HT-29 (cell line): ENCODE data around the gene TMPRSS13. TPM values are rescaled to one million over a fixed set of nuclear protein-coding genes. Genes with fewer than 3 reads are reported as not detected.

Source experiments
- DNase-seq: peaks from one replicate; pipeline ENCODE4 v3.0.0-alpha.2; 2015; ENCODE audit warnings: low spot score
- total RNA-seq: library from RNA; depleted of rRNA; stranded (reverse); fragments of >200 nt; shearing (Covaris generic); gene quantifications from 2 replicates; pipeline ENCODE4 v1.2.3, GENCODE V29; 2014

Gene TMPRSS13
- total RNA-seq, 1 experiment from 2014 or later, result 3.1 TPM

GRCh38 chr11:117900121-117900648, 29.0 kb downstream of the TMPRSS13 start:
- DNase-seq, result no peak

DNA sequence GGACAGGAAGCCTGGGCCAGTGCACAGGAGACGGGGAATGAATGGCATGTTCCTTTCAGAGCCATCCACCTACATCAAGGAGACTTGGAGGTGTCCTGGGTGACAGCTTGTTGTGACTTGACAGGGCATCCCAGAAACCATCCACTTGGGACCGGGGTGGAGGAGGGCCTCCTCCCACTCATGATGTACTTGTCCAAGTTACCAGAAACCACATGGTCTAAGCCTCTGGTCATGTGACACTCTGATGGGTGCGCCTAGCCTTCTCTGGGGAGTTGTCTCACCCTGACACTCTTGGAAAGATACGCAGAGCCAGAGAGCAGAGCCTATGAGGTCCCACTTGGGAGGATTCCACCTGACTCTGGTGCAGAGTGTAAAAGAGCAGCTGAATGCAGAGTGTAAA, 31.1 kb downstream of the TMPRSS13 start:
- no peak for DNase-seq

- DNase-seq, result no peak
These were observed 36.6 kb downstream of the TMPRSS13 start for GRCh38 chr11:117892651-117893050.

GRCh38 chr11:117891362-117891761, 37.8 kb downstream of the TMPRSS13 start:
- DNase-seq, result no peak

GRCh38 chr11:117888139-117888566, 41.0 kb downstream of the TMPRSS13 start:
- DNase-seq, result no peak

- DNase-seq, result no peak
These were observed 41.6 kb downstream of the TMPRSS13 start for GRCh38 chr11:117887431-117888138.

- DNase-seq, result no peak
These were observed 43.4 kb downstream of the TMPRSS13 start for GRCh38 chr11:117885777-117886176.

- DNase-seq, result no peak
These were observed 44.2 kb downstream of the TMPRSS13 start for GRCh38 chr11:117884994-117885393.

DNA sequence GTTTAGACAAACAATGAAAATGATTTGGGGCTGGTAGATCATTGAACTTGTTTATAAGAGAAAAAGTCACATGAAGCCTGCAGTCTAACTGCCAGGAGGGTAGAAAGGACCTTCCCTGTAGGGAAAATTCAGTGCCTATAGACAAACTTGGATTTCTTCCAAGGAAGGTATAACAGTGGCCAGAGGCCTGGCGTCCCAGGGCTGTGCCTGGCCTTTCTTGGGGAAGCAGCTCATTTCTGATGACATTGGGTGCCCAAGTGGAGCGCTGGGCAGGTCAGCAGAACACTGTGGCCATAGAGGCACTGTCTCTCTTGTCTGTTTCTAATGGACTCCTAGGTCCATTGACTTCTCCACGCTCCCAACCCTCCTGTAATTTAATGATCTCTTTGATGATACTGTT, 46.1 kb downstream of the TMPRSS13 start:
- DNase-seq, result no peak

DNA sequence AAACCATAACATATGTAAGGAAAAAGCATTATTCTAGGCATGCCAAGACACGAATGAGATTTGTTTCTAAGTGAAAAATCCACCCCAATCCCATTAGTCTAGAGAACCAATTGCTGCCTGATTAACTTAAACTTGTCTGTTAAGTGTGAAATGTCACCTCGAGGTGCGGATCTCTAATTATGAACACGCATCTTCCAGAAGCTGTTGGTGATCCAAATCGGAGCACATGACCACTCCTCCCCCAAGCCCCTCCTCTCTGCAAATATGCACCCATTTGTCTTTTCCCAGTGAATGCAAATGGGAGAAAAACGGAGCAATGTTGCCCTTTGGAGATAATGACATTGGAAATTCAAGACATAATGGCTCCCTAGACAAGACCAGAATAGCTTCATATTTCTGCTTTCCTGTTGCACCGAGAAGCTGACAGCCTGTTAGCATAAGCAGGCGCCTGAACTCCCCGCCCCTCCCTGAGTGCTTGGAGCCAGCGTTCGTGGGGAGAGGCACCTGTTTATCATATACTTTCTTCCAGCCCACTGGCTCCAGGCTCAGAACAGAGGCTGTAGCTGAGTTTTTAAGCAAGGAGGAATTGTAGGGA, 46.8 kb downstream of the TMPRSS13 start:
- no peak for DNase-seq

GRCh38 chr11:117881217-117881616, 48.0 kb downstream of the TMPRSS13 start:
- no peak for DNase-seq

GRCh38 chr11:117879516-117880480, 49.4 kb downstream of the TMPRSS13 start:
- no peak for DNase-seq

DNA sequence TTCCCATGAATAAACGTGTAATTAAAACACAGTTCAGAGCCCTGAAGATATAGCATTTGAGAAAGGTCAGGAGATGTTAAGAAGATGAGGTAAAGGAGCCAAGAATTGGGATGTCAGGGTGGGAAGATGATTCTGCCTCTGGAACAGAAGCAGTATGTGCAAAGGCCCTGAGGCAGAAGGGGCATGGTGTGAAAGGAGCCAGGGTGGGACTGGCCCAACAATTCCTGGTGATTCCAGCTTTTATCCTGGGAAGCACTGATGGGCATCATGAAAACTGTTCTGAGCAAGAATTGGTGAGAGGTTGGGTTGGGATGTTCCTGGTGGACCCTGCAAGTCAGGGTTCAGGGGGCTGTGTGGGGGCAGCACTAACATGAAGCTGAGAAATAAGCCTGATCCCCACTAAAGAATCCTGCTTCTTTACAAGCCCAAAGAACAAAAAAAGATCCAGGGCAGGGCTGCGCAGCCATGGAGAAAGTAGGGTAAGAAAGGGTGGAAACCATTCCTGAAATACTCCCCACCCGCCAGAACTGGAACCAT, 50.2 kb downstream of the TMPRSS13 start:
- DNase-seq, result no peak

DNA sequence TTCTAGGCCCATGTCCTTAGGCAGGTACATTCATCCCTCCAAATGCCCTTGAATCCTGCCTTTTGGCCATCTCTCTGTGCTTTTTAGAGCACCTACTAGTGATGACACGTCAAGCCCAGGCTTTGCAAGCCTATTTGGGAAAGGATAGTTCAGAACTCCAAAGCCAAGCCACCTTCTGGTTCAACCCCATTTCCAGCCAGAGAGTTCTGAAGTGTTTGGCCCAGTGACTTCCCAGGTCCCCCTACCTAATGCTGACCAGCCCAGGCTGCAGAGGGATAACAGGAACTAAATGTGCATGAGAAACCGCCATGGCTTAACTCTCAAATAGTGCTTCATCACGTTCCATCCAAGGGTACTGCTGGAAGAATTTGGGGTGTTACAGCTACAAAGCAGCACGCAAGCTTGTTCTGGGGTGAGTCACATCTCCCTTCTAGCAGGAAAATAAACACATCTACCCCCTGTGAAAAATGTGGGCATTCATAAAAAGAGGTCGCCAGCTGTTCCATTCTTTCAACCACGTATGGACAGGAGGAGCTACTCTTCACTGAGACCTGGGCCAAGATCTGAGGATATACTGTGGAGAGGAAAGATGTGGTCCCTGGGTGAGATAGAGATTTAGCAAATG, 50.8 kb downstream of the TMPRSS13 start:
- DNase-seq, result no peak

- no peak for DNase-seq
These were observed 52.0 kb downstream of the TMPRSS13 start for GRCh38 chr11:117877120-117877784.

- no peak for DNase-seq
These were observed 52.7 kb downstream of the TMPRSS13 start, which contains the start of gene FXYD6 for GRCh38 chr11:117876341-117877119. Gene FXYD6, minus strand, starts transcription at chr11:117876658. Its CDS starts 33,882 bp downstream, at chr11:117842776.

- DNase-seq, result no peak
These were observed 53.2 kb downstream of the TMPRSS13 start for GRCh38 chr11:117876059-117876340.

DNA sequence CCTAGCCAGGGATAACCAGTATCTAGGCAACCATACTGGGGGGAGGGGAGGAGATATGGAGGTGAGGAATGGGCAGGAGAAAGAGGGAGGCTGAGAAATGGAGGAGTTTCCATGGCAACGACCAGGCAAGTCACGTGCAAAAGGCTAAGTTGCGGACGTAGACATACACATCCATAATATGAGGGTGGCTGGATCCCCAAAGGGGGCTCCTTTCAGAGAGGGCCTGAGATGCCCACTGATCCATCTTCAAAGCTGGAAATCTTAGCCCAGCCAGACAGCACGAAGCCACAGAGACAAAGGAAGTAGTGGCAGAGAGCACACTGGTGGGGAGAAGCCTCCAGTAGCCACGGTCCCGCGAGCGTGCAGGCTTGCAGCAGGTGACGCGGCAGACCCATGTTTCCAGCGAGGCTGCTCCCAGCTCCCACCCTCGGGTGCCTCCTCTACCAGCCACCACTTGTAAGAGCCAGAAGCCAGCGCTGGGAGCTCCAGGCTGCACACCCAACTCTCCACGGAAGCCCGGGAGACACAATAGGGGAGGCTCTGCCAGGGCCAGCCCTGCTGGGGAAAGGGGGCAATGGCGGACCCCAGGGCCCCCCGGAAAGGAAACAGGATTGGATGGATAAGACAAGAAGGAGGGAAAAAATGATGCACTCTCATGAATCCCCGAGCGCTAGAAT, 53.7 kb downstream of the TMPRSS13 start:
- DNase-seq, result no peak

DNA sequence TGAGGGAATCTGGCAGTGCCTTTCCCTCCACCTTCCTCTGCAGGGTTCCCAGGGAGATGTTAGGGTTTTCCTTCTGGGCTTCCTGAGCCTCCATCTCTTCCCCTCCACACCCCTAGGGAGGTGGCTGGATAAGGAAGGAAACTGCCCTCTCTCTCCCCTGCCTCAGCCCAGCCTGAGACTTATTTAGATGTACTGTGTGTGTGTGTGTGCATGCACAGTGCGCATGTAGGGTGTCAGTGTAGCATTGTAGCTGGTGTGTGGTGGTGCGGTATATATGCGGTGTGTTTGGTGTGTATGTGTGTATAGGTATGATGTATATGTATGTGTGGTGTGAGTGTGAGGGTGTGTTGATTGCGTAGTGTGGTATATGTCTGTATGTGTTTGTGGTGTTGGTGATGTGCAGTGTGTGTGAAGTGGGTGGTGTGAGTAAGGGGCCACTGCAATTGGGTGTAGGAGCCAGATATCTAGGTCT, 54.3 kb downstream of the TMPRSS13 start:
- DNase-seq, result no peak
